Activated CD4-positive, alpha-beta T cell treated with anti-CD3 and anti-CD28 coated beads for 48 hours (primary cell): ENCODE measurements around the gene SPOPL.
"Not testable (repeated sequence)": the region's sequence is repeated elsewhere in the genome, so short reads cannot be mapped to it uniquely, and the experiment has no call there.

ENCODE experiments used
- DNase-seq: peaks from one replicate; pipeline ENCODE4 v3.0.0-alpha.2; 2020

The SPOPL gene

DNA sequence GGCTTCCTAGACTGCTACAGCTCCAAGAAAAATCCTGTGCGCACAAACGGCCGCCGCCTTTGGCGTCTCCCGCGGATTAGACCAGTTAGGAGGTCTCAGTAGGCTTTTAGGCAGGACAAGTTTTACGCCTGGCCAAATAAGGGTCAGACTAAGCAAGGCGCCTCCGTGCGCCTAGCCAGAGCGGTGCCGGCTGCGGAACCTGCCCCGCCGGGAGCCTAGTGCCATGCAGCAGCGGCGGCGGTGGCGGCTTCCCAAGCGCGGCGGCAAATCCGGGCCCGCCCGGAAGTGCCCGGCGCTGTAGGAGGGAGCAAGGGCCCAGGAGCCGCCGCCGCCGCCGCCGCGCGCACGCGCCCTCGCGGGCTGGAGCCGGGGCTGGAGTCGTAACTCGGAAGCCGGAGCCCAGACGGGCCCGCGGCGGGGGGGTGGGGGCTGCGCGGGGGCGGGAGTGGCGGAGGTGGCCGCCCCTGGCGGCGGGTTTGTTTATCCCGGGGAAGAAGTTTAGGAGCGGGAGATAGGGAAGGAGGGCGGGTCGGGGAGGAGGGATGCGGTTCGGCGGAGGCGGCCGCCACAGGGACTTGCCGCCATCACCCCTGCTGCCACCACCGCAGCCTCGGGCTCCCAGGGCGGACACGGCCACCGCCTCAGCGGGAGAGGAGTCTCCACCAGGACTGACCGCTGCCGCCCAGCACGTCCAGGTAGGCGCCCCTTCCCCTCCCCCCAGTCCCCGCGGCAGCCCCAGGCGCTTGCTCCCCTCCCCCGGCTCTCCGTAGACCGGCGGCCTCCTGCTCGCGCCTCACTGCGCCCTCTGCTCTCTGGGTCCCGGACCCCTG is at the start of gene SPOPL:
Gene SPOPL (plus strand): TSS at position 346 of the 830 bp plus-strand sequence. CDS start 48,447 bp downstream, outside the sequence.
- peak; percentile 89 for DNase-seq

DNA sequence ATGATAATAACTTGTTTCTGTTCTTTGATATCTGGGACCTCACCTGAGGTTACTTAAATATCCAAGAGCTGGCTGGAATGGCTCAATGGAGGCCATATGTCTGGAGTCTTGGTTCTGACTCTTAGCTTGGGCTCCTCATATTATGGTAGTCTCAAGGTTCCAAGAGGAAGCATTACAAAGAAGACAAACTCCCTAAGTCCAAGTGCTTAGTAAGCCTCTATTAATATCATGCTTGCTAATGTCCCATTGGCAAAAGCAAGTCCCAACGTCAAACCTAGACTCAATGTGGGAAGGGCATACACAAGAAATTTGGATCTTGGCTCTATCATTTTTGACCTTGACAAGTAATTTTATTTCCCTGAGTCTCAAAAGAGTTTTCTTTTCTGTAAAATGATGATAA is 49.2 kb upstream of the SPOPL start:
- DNase-seq: no peak

DNA sequence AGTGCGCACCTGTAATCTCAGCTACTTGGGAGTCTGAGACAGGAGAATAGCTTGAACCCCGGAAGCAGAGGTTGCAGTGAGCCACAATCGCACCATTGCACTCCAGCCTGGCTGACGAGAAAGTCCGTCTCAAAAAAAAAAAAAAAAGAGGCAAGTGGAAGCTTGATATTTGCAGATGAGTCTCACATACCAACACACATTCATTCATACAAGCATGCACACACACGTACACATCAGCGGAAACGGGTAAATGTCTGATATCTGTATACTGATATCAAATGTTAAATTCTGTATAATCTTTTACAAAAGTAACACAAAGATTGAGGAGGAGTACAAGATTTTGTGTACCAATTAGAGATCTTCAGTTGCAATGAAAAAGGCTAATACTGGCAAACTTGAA is 47.8 kb upstream of the SPOPL start:
- no peak for DNase-seq

DNA sequence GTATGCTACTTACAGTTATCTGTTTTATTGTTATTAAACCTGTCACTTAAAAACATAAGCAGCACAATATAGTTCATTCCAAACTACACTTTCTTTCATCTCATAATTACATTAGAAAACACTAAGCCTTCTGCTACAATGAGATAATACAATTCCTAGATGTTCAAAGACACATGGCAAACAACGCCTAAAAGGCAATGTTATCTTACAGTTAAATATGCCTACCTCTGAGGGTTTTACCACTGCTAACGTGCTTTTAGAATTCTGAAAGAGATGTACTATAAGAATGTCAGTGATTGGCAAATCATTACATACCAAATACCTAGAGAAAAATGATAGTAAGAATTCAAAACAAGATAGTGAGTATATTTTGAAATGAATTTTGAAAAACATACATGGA is 46.8 kb upstream of the SPOPL start:
- no peak for DNase-seq

DNA sequence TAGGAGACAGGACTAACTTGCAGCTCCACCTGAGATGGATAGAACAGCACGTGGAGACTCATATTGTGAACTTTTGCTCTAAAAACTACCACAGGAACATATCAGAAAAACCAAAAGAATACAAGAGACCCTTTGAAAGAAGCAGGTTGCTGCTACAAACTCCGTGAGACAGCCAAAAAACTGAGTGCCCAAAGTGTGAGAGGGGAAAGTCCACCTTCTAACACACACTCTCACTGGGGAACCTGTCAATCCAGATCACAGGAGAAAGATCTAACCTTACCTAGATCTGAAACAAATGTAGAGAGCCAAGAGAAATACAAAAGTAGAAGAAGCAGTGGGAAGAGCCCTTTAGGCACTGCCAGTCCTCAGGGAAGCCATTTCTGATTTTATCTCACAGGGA is 46.3 kb upstream of the SPOPL start:
- DNase-seq: no peak

DNA sequence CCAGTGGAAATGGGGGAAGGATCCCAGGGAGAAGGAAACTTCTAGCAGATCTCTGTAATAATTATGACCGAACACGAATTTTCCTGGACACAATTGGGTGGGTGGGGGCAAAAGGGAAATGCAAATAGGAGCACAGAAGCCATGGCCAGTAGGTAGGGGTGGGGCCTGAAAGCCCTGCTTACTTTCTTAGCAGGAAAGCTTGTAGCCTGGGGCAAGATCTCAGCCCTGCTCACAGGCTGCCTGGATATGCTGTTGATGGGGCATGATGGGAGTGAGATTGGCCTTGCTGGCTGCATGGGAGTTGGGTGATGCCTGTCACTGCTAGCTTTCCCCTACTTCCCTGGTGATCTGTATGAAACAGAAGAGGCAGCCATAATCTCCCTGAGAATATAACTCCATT is 45.9 kb upstream of the SPOPL start:
- DNase-seq: no peak

DNA sequence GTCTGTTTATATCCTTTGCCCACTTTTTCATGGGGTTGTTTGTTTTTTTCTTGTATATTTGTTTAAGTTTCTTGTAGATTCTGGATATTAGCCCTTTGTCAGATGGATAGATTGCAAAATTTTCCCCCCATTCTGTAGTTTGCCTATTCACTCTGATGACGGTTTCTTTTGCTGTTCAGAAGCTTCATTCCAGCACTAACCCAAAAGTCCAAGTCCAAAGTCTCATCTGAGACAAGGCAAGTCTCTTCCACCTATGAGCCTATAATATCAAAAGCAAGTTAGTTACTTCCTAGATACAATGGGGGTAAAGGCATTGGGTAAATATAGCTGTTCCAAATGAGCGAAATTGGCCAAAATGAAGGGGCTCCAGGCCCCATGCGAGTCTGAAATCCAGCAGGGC is 38.9 kb upstream of the SPOPL start:
- not testable (repeated sequence) for DNase-seq

DNA sequence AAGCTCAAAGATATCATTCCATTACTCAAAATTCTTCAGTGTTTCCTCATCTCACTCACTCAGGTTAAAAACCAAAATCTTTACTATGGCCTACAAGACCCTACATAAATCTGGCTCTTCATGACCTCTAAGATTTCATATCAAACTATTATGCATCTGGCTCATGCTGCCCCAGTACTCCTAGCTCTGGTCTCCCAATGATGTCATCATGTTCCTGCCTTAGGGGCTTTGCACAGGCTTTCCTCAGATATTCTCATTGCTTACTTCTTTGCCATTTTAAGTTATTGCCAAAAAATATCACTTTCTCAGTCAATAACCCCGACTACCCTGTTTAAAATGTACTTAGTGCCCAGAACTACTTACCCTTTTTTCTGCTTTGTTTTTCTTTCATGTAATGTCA is 33.0 kb upstream of the SPOPL start:
- no peak for DNase-seq

DNA sequence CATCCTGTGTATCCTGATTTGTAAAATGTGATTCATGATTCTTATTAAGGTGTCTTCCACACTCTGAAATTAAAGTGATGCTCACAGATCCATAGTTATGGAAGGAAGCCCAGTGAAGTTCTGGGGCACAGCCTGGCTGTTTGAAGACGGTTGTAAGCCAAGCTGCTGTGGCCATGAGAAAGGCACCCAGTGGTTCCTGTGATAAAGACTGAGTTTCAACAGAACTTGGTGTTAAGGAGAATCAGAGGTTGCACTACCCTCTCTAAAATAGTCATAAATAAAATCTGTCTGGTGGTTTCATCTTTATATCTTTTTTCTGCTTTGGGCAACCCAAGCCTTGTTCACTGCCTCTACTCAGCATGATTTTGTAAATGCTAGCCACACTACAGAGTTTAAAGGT is 32.2 kb upstream of the SPOPL start:
- DNase-seq: no peak

DNA sequence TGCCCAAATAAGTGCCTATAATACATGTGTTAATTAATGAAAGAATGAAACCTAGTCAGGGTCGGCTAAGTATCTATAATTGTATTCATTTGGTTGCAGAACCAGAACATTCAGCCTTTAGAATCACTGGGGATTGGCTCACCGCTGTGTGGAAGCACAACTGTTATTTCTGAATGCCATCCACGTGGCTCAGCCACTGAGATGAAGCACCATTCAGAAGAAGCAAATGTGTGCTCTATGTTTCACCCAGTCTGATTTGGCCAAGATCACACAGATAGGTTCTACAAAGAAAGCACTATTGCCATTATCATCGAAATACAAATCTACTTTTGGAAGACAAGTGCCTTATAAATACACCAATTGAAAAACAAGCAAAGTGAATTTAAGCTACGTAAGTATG is 30.6 kb upstream of the SPOPL start:
- DNase-seq: no peak

DNA sequence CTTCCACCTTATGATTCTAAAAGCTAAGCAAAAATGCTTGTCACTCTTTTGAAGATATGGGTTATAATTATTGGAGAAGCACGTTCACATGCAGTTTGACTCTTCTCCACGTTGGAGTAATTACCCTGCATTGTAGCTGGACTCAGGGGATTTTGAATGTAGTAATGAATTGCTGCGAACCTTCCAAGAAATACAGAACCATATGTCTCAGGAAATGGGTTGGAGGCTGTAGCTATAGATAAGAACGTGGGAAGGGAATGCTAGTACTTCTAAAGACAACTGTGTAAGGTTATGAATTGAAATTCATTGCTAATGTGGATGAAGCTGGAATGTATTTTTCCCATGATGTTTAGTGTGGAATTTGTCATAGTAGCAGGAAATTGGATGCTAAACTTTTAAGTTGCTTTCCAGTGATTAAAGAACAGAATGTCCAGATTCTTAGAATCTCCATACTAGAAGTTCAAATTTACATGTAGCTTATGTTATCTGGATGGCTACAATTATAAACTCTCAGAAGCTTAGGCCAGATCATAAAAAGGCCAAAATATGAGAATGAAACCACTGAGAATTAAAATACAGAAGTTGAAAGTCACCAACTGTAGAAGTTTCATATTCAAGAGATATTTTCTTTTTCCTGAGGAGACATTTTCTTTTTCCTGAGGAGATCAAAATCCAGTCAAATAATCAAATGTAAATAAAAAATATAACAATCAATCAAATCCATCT is 27.3 kb upstream of the SPOPL start:
- no peak for DNase-seq

DNA sequence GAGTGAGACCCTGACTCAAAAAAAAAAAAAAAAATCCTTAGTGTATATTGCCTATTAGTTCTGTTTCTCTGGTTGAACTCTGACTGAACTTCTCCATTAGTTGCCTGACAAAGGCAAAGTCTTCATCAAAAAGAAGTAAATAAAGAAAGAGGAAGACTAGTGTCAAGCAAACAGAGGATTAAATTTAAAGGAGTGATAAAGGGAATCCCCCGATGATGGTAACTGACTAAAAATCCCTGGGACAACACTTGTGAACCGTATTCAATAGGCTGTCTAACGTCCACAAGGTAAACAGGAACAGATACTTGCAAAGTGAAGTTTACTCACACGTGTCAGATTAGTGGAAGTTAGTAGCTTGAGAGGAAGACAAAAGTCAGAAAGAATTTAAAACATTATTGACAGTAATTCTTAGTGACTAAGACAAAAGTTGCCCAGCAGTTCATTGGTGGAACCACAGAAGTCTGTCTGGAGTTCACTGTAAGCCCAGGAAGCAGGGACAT is 26.2 kb upstream of the SPOPL start:
- no peak for DNase-seq

DNA sequence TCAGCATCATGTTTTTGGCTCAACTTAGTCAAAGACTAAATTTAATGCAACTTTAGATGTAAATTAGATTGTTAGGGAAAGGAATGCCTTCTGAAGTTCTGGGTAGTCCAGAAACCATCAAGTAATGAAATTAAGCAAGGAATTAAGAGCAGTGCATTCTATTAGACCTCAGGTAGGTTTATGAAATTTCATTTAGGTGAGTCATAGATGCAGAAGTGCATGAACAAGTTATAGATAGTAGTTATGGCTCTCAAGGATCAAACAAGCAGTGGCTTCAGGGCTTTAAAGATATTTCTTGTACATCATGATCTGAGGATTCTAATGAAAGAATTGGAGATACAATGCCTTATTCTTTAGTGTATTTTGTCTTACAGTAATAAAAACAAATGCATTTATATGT is 25.4 kb upstream of the SPOPL start:
- no peak for DNase-seq

DNA sequence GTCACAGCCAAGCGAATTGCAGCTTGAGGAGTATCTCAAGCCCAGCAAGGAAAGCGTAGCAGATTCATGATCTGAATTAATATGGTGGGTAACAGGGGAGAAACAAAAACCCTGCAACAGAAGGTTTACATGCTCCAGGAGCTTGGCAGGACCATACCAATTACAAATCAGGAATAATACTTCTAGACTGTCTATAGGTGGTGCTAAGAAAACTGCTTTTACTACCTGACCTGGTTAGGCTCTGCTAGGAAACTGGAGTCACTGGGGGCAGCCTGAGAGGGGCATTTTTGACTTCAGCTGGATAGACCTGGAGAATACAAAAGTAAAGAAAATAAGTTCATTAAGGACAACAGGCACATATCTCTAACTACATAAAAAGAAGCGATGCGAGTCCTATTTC is 24.6 kb upstream of the SPOPL start:
- DNase-seq: no peak

DNA sequence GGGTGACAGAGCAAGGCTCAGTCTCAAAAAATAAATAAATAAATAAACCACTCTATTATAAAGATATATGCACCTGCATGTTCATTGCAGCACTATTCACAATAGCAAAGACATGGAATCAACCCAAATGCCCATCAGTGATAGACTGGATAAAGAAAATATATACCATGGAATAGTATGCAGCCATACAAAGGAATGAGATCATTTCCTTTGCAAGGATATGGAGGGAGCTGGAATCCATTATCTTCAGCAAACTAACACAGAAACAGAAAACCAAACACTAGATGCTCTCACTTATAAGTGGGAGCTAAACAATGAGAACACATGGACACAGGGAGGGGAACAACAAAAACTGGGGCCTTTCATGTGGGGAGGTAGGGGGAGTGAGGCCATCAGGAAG is 18.8 kb upstream of the SPOPL start:
- not testable (repeated sequence) for DNase-seq

DNA sequence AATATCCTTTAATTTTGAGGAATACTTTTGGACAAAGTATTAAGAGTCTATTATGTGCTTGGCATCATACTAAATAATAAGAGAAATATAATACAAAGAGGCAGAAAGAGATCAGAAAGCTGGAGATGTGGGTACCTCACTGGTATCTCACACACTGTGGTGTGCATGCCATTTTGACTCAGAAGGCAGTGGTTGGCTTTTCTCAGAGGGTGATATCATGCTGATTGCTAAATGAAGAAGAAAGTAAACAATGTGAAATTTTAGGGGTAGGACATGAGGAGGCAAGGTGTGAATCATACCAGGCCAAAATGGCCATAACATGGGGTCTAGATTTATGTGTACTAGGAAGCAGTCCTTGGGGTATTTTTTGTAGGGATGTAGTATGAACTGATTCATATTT is 16.6 kb upstream of the SPOPL start:
- DNase-seq: no peak

DNA sequence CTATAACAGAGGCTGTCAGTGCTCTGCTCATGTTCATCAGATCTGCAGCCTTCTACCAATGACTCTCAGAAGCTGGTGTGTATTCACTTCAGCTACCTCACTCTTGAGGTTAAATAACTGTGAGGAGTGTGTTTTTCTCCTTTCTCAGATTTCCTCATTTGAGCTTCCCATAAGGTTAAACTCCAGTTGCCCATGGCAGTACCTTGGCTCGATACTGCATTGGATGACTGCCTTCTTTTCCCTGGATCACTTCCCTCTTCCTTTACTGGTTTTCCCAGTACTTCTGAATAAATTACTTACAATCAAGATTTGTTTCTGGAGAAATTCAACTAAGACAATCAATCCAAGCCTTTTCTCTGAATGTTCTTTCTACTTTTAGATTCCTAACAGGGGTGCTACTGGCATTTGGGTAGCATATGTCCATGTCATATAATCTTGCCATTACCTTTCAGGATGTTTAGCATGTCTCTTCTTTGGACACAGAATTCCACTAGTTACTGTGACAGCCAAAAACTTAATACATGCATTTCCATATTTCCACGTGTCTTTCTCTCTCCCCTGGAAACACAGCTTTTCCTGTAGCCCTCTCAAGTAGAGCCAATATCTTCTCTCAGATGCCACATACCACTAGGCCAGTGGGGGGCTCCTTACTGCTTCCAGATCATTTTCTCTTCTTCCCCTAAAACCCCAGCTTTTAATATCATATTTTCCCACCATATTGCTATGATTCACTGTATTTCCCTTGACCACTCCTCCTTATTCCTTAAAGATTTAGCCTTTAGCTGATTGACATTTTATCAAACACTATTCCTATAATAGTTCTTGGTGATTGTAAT is 15.0 kb upstream of the SPOPL start:
- DNase-seq: no peak

DNA sequence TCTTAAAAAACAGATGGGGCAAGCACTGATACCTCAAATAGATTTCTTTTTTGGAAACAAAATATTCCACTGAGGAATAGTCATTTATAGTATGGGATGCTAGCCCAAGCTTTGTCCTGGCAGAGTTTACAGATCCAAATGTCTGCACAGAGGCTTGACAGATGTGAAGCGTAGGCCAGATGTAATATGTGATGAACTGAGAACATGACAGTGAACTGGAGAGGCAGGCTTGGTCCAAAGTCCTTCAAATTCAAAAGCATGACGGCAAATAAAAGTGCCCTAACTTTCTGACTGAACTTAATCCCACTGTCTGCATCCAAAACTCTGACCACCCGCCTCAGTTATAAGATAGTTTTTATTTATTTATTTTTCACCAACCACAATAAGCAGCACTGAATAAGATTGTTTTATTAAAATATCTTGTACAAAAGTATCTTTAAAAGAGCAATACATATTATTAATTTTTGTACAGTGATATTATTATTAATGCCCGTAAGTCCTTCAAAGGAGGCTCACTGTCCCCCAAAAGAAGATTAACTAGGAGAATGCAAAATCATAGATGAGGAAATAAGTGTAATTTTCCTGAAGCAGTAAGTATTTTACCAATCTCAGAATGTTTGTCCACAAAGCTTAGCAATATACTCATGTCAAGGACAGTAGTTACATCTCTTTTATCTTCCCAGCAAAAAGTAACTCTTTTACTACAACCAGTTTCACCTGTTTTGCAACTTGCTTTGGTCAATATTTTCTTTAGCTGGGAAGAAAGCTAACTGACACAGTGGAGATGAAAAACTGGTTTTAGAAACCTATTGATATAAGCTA is 10.7 kb upstream of the SPOPL start:
- no peak for DNase-seq

DNA sequence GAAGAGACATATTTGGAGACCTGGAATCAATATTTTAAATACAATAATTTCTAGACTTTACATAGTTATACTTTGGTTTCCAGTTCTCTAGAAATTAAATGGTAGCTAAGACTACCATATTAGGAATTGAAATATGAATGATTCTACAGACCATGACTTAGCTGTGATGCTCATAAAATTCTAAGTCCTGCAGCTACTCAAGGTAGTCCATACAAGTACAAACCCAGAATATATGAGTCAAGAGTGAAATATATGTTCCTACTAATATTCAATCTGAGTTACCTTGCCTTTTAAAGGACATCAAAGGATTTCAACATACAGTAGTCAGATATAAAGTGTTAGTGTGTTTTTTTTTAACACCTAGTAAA is 10.1 kb upstream of the SPOPL start:
- no peak for DNase-seq

DNA sequence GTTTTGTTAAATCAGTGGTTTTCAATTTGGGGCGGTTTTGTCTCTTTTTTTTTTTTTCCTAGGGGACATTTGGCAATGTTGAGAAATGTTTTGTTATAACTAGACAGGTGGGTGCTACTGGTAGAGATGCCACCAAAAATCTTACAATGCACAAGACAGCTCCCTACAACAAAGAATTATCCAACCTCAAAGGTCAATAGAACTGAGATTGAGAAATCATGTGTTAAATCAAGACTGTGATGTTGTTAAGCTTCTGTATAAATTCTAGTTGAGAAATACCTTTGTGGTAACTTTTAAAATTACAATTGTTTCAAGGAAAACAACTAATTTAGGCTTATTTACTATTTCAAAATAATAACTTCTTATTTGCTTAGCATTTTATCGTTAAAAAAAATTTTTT is 9.4 kb upstream of the SPOPL start:
- no peak for DNase-seq

DNA sequence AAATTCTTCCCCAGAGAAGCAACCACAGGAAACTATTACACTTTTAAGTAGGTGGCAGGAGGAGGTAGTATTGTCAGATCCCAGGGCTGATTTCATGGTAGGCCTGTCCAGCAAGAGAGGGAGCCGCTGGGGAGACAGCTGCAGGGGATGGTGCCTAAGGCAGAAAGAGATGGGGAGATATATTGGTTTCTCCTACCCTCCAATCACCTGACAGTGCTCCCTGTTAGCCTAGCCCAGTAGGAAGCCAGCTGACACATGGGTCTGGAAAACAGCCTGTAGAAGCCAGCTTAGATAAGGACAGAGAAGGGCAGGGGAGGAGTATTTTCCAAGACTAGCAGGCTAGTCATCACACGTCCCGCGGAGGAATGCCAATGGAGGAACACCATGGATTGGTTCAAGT is 8.2 kb upstream of the SPOPL start:
- no peak for DNase-seq

DNA sequence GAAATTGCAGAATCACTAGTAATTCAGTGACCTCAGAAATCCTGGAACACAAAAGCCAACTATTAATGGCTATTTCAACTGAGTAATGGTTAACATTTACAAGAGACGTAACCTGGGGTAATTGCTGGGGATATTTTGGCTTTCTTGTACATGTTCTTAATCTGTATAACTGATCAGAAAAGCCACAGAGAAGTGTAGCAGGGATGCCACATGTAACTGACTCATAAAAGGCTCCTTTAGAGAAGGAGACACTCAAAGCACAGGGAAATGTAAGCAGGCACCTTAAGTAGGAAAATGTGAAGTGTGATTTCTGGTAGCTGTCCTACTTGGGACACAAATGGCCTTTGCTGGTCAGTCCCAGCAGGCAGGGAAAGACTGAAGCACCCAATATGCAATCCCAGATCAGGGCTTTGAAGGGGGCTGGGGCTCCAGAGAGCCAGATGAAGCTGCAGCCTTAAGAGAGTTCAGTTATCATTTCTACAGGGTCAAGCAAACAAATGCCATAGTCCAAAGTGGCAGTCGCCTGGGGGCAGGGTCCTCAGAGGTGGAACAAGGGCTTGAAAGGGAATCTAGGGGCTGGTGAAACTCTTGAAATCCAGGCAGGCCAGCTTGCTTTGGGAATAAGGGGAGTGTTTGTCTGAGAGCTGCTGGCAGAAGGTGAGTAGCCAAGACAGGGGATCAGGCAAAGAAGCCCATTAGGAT is 7.2 kb upstream of the SPOPL start:
- DNase-seq: no peak
